ENCODE results near the gene OR52E1.

OR52E1 gene

DNA sequence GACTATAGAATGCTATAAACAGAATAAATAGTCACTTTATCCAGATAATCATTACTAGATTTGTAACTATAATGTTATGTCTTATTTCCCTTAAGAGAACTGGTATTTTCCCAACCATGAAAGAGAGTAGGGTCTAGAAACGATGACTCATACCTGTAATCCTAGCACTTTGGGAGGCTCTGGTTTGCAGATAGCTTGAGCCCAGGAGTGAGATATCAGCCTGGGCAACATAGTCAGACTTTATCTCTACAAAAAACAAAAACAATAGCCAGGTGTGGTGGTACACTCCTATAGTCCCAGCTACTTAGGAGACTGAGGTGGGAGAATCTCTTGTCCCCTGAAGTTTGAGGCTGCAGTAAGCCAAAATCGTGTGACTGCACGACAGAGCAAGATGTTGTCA, 37.9 kb downstream of the OR52E1 start:
- H3K27me3 ChIP-seq (replicated peaks in 2 of 5; ENCODE audit: control insufficient read depth in 4 of 5, insufficient read depth in 5 of 5, low read length in 4 of 5), result peaks cover 0 to 5% (median 3%) of the 10 kb centered on the region in 5 experiments
- ChIA-PET POLR2A (no interaction called here), CTCF (no interaction called here)
- 89% methylated on average over 3 of the region's 3 CpGs for WGBS (ENCODE audit: insufficient coverage)
- no peaks in the 10 kb centered on the region for H3K36me3 ChIP-seq (ENCODE audit: control insufficient read depth in 4 of 4, insufficient read depth in 4 of 4, low read length in 3 of 4)
- no peaks in the 10 kb centered on the region for H3K9me3 ChIP-seq (ENCODE audit: control extremely low read depth in 1 of 5, control insufficient read depth in 4 of 5, insufficient read depth in 2 of 5, low read depth in 1 of 5, low read length in 4 of 5)
- H3K4me3 ChIP-seq (ENCODE audit: control insufficient read depth in 1 of 7, extremely low read depth in 1 of 7, insufficient read depth in 4 of 7, low read depth in 2 of 7, low read length in 6 of 7), result no peak overlapping the region
- DNase-seq, result no peak
- no peak overlapping the region for H3K27ac ChIP-seq (ENCODE audit: insufficient read depth in 1 of 2, low read depth in 1 of 2, low read length in 2 of 2, poor library complexity in 1 of 2, severe bottlenecking in 2 of 2)
- H3K4me1 ChIP-seq (ENCODE audit: control extremely low read depth in 1 of 4, control insufficient read depth in 4 of 4, insufficient read depth in 4 of 4, low read length in 3 of 4), result no peaks in the 10 kb centered on the region

- Histone ChIP-seq H3K27me3 (replicated peaks in 2 of 5; ENCODE audit: control insufficient read depth in 4 of 5, insufficient read depth in 5 of 5, low read length in 4 of 5) (peaks cover 0 to 3% (median 0%) of the 10 kb centered on the region in 5 experiments), H3K27ac (ENCODE audit: insufficient read depth in 1 of 2, low read depth in 1 of 2, low read length in 2 of 2, poor library complexity in 1 of 2, severe bottlenecking in 2 of 2) (no peak overlapping the region), H3K9me3 (ENCODE audit: control extremely low read depth in 1 of 5, control insufficient read depth in 4 of 5, insufficient read depth in 2 of 5, low read depth in 1 of 5, low read length in 4 of 5) (no peaks in the 10 kb centered on the region), H3K36me3 (ENCODE audit: control insufficient read depth in 4 of 4, insufficient read depth in 4 of 4, low read length in 3 of 4) (no peaks in the 10 kb centered on the region), H3K4me3 (ENCODE audit: control insufficient read depth in 1 of 7, extremely low read depth in 1 of 7, insufficient read depth in 4 of 7, low read depth in 2 of 7, low read length in 6 of 7) (no peak overlapping the region), H3K4me1 (ENCODE audit: control extremely low read depth in 1 of 4, control insufficient read depth in 4 of 4, insufficient read depth in 4 of 4, low read length in 3 of 4) (no peaks in the 10 kb centered on the region)
- POLR2A ChIA-PET, result no interaction called here
- 100% methylated on average over 2 of the region's 3 CpGs for WGBS (ENCODE audit: insufficient coverage)
- no peak for DNase-seq
- CTCF ChIA-PET, result interaction anchor here (0.9 kb wide), 1 partner anchor 26 kb away, joined by 3 read pairs; no protein-coding TSS in a partner anchor
These were observed 46.0 kb downstream of the OR52E1 start for GRCh38 chr11:5115339-5115738.

GRCh38 chr11:5117588-5117987, 48.2 kb downstream of the OR52E1 start:
- Histone ChIP-seq H3K36me3 (ENCODE audit: control insufficient read depth in 4 of 4, insufficient read depth in 4 of 4, low read length in 3 of 4) (no peaks in the 10 kb centered on the region), H3K9me3 (ENCODE audit: control extremely low read depth in 1 of 5, control insufficient read depth in 4 of 5, insufficient read depth in 2 of 5, low read depth in 1 of 5, low read length in 4 of 5) (no peaks in the 10 kb centered on the region), H3K27me3 (replicated peaks in 2 of 5; ENCODE audit: control insufficient read depth in 4 of 5, insufficient read depth in 5 of 5, low read length in 4 of 5) (no peaks in the 10 kb centered on the region), H3K4me3 (ENCODE audit: control insufficient read depth in 1 of 7, extremely low read depth in 1 of 7, insufficient read depth in 4 of 7, low read depth in 2 of 7, low read length in 6 of 7) (no peak overlapping the region), H3K27ac (ENCODE audit: insufficient read depth in 1 of 2, low read depth in 1 of 2, low read length in 2 of 2, poor library complexity in 1 of 2, severe bottlenecking in 2 of 2) (no peak overlapping the region), H3K4me1 (ENCODE audit: control extremely low read depth in 1 of 4, control insufficient read depth in 4 of 4, insufficient read depth in 4 of 4, low read length in 3 of 4) (no peaks in the 10 kb centered on the region)
- DNase-seq, result no peak
- CTCF ChIA-PET, result no interaction called here
- POLR2A ChIA-PET, result no interaction called here

- Histone ChIP-seq H3K4me1 (ENCODE audit: control extremely low read depth in 1 of 4, control insufficient read depth in 4 of 4, insufficient read depth in 4 of 4, low read length in 3 of 4) (no peaks in the 10 kb centered on the region), H3K9me3 (ENCODE audit: control extremely low read depth in 1 of 5, control insufficient read depth in 4 of 5, insufficient read depth in 2 of 5, low read depth in 1 of 5, low read length in 4 of 5) (no peaks in the 10 kb centered on the region), H3K36me3 (ENCODE audit: control insufficient read depth in 4 of 4, insufficient read depth in 4 of 4, low read length in 3 of 4) (no peaks in the 10 kb centered on the region), H3K27ac (ENCODE audit: insufficient read depth in 1 of 2, low read depth in 1 of 2, low read length in 2 of 2, poor library complexity in 1 of 2, severe bottlenecking in 2 of 2) (no peak overlapping the region), H3K4me3 (ENCODE audit: control insufficient read depth in 1 of 7, extremely low read depth in 1 of 7, insufficient read depth in 4 of 7, low read depth in 2 of 7, low read length in 6 of 7) (no peak overlapping the region), H3K27me3 (replicated peaks in 2 of 5; ENCODE audit: control insufficient read depth in 4 of 5, insufficient read depth in 5 of 5, low read length in 4 of 5) (no peaks in the 10 kb centered on the region)
- DNase-seq, result no peak
- WGBS (ENCODE audit: insufficient coverage), result no CpG with 5 or more reads among the region's 1 CpG
- CTCF ChIA-PET, result interaction anchor here (1.3 kb wide), 1 partner anchor 172 kb away, joined by 3 read pairs; no protein-coding TSS in a partner anchor
- POLR2A ChIA-PET, result no interaction called here
These were observed 49.5 kb downstream of the OR52E1 start for GRCh38 chr11:5118893-5119292.

Measured in common myeloid progenitor, CD34-positive (primary cell).